Measurements from ENCODE around the gene CYFIP1. TPM values are rescaled to one million over a fixed set of nuclear protein-coding genes. Genes with fewer than 3 reads are reported as not detected.

Gene CYFIP1
- total RNA-seq, 1 experiment from 2014 or later = 143 TPM

DNA sequence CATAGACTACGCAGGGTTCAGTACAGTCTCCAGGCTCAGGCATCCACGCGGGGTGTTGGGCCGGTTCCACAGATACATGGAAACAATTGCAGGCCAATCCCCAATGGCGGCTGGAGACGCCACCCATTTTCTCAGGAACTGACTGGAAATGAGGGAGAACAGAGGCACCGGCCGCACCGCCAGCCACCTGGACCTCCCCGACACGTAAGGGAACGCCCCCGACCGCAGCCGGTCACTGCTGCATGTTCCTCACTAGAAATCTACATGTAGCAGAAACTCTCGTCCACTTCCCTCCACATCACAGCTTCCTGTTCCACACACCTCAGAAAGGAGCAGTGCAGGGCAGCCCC lies 29.2 kb downstream of the CYFIP1 start:
- Histone ChIP-seq H3K4me2 (ENCODE audit: low read length) (no peak overlapping the region), H3K9me2 (ENCODE audit: insufficient read depth) (no peaks in the 10 kb centered on the region), H3K9ac (ENCODE audit: low read length) (no peak overlapping the region), H3K4me1 (ENCODE audit: control insufficient read depth in 1 of 2, insufficient read depth in 2 of 2, low read length in 2 of 2) (no peaks in the 10 kb centered on the region), H3K36me3 (ENCODE audit: control insufficient read depth in 1 of 2, insufficient read depth in 2 of 2, low read length in 2 of 2) (0 out of 4 replicates have a peak, but pooled peaks cover 0 to 6% of the 10 kb centered on the region in 2 experiments), H3K9me3 (ENCODE audit: control insufficient read depth in 1 of 2, insufficient read depth in 1 of 2, low read depth in 1 of 2, low read length in 2 of 2) (no peaks in the 10 kb centered on the region), H2AFZ (ENCODE audit: low read depth, low read length, poor library complexity, severe bottlenecking) (no peak overlapping the region), H3K79me2 (ENCODE audit: insufficient read depth, low read length) (peaks cover 97% of the 10 kb centered on the region), H3K27me3 (ENCODE audit: insufficient read depth, low read length) (no peaks in the 10 kb centered on the region), H3K27ac (ENCODE audit: low read depth, low read length) (no peak overlapping the region), H4K20me1 (ENCODE audit: insufficient read depth) (no peaks in the 10 kb centered on the region), H3K4me3 (replicated peaks in 1 of 2; ENCODE audit: low read depth in 1 of 2, low read length in 2 of 2) (no peak overlapping the region)
- POLR2A ChIA-PET = no interaction called here
- DNase-seq (ENCODE audit: low read depth, low spot score) (no peak), ATAC-seq (no peak)
- intact Hi-C loops (cut with micrococcal nuclease) = no loop called here
- RAD21 ChIA-PET (ENCODE audit: low non-redundant PET in 1 of 2, low total read pairs in 2 of 2, uncharacterized antibody in 2 of 2, unreplicated experiment in 2 of 2) = no interaction called here
- CTCF ChIA-PET = no interaction called here
- no TSS peak for BruUV-seq (replicated peaks)
- TF ChIP-seq EZH2phosphoT487 (IDR thresholded peaks at IDR 0.05; ENCODE audit: borderline replicate concordance) = no peak
- TF ChIP-seq, protein P1, sequence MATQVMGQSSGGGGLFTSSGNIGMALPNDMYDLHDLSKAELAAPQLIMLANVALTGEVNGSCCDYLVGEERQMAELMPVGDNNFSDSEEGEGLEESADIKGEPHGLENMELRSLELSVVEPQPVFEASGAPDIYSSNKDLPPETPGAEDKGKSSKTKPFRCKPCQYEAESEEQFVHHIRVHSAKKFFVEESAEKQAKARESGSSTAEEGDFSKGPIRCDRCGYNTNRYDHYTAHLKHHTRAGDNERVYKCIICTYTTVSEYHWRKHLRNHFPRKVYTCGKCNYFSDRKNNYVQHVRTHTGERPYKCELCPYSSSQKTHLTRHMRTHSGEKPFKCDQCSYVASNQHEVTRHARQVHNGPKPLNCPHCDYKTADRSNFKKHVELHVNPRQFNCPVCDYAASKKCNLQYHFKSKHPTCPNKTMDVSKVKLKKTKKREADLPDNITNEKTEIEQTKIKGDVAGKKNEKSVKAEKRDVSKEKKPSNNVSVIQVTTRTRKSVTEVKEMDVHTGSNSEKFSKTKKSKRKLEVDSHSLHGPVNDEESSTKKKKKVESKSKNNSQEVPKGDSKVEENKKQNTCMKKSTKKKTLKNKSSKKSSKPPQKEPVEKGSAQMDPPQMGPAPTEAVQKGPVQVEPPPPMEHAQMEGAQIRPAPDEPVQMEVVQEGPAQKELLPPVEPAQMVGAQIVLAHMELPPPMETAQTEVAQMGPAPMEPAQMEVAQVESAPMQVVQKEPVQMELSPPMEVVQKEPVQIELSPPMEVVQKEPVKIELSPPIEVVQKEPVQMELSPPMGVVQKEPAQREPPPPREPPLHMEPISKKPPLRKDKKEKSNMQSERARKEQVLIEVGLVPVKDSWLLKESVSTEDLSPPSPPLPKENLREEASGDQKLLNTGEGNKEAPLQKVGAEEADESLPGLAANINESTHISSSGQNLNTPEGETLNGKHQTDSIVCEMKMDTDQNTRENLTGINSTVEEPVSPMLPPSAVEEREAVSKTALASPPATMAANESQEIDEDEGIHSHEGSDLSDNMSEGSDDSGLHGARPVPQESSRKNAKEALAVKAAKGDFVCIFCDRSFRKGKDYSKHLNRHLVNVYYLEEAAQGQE (IDR thresholded peaks at IDR 0.05; ENCODE audit: low read depth) = no peak
- TF ChIP-seq ZBTB33 (IDR thresholded peaks at IDR 0.05; ENCODE audit: extremely low read depth, insufficient replicate concordance, low read length) = no peak
- TF ChIP-seq, protein P2, sequence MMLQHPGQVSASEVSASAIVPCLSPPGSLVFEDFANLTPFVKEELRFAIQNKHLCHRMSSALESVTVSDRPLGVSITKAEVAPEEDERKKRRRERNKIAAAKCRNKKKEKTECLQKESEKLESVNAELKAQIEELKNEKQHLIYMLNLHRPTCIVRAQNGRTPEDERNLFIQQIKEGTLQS (IDR thresholded peaks at IDR 0.05) = no peak
- no peak for TF ChIP-seq SP1 (IDR thresholded peaks at IDR 0.05; ENCODE audit: low read depth)
- no peak for TF ChIP-seq EGR1 (IDR thresholded peaks at IDR 0.05; ENCODE audit: low read depth)
- TF ChIP-seq, protein P3, sequence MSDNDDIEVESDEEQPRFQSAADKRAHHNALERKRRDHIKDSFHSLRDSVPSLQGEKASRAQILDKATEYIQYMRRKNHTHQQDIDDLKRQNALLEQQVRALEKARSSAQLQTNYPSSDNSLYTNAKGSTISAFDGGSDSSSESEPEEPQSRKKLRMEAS (IDR thresholded peaks at IDR 0.05) = no peak
- TF ChIP-seq SRF (IDR thresholded peaks at IDR 0.05; ENCODE audit: low read depth) = no peak
- no peak for TF ChIP-seq EZH2 (IDR thresholded peaks at IDR 0.05)
- TF ChIP-seq, protein P4, sequence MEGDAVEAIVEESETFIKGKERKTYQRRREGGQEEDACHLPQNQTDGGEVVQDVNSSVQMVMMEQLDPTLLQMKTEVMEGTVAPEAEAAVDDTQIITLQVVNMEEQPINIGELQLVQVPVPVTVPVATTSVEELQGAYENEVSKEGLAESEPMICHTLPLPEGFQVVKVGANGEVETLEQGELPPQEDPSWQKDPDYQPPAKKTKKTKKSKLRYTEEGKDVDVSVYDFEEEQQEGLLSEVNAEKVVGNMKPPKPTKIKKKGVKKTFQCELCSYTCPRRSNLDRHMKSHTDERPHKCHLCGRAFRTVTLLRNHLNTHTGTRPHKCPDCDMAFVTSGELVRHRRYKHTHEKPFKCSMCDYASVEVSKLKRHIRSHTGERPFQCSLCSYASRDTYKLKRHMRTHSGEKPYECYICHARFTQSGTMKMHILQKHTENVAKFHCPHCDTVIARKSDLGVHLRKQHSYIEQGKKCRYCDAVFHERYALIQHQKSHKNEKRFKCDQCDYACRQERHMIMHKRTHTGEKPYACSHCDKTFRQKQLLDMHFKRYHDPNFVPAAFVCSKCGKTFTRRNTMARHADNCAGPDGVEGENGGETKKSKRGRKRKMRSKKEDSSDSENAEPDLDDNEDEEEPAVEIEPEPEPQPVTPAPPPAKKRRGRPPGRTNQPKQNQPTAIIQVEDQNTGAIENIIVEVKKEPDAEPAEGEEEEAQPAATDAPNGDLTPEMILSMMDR (IDR thresholded peaks at IDR 0.05 in 2 of 3, conservative IDR thresholded peaks at IDR 0.05 in 1 of 3; ENCODE audit: borderline replicate concordance in 1 of 3, insufficient read depth in 1 of 3, low read depth in 2 of 3, low read length in 2 of 3) = no peak
- TF ChIP-seq POLR2A (IDR thresholded peaks at IDR 0.05; ENCODE audit: borderline replicate concordance, extremely low read depth, insufficient read depth, insufficient read length) = no peak

All from HCT116 (cell line).